SK-N-MC (cell line): ENCODE measurements around the gene CFDP1.
"Not testable (repeated sequence)": the region's sequence is repeated elsewhere in the genome, so short reads cannot be mapped to it uniquely, and the experiment has no call there.

Experiments
- DNase-seq: peaks from one replicate; pipeline ENCODE4 v3.0.0-alpha.2; 2011; ENCODE audit warnings: low read depth, low spot score
- H3K27ac ChIP-seq: fragments of 200-600 bp; sonication (generic); 2 replicates; pipeline ENCODE4 v1.5.1; 2016; ENCODE audit warnings: mixed run types
- H3K36me3 ChIP-seq: fragments of 200-600 bp; sonication (generic); 2 replicates; pipeline ENCODE4 v1.6.1; 2017; ENCODE audit warnings: antibody characterized with exemption, low read length, mixed read lengths; ENCODE audit not compliant: insufficient read depth
- H3K4me3 ChIP-seq: fragments of 200-600 bp; sonication (generic); 2 replicates; pipeline ENCODE4 v1.5.1; 2016
- H3K9ac ChIP-seq: fragments of 200-600 bp; sonication (generic); 2 replicates; pipeline ENCODE4 v1.8.0; 2017; ENCODE audit warnings: mixed run types, mixed read lengths; ENCODE audit not compliant: insufficient read length
- H3K9me3 ChIP-seq: fragments of 200-600 bp; sonication (generic); 2 replicates; pipeline ENCODE4 v1.6.1; 2017; ENCODE audit warnings: low read depth, mild to moderate bottlenecking, antibody characterized with exemption, low read length, moderate library complexity, mixed read lengths
- EZH2 ChIP-seq: fragments of 200-600 bp; sonication (generic); IDR thresholded peaks from one replicate; pipeline ENCODE4 v1.6.1; 2017; ENCODE audit warnings: antibody characterized with exemption
- FOXP2 ChIP-seq: optimal IDR thresholded peaks from 2 replicates; pipeline ENCODE3; 2011; ENCODE audit warnings: mild to moderate bottlenecking, moderate library complexity; ENCODE audit not compliant: insufficient read depth; ENCODE audit errors: extremely low read length, control extremely low read depth
- POLR2AphosphoS5 ChIP-seq: IDR thresholded peaks from 2 replicates; pipeline ENCODE4 v1.6.1; 2012; ENCODE audit warnings: mild to moderate bottlenecking, low read depth, low read length, borderline replicate concordance

The CFDP1 gene

GRCh38 chr16:75460446-75460845, 27.1 kb upstream of the CFDP1 start:
- H3K36me3 ChIP-seq = no peaks in the 10 kb centered on the region
- no peak overlapping the region for H3K27ac ChIP-seq
- no peak overlapping the region for H3K4me3 ChIP-seq
- DNase-seq = no peak
- TF ChIP-seq EZH2 (no peak), FOXP2 (no peak), POLR2AphosphoS5 (no peak)
- H3K9ac ChIP-seq = no peak overlapping the region
- no peaks in the 10 kb centered on the region for H3K9me3 ChIP-seq

GRCh38 chr16:75459691-75460090, 26.4 kb upstream of the CFDP1 start:
- Histone ChIP-seq H3K36me3 (no peaks in the 10 kb centered on the region), H3K9ac (no peak overlapping the region), H3K9me3 (no peaks in the 10 kb centered on the region), H3K4me3 (no peak overlapping the region), H3K27ac (no peak overlapping the region)
- no peak for TF ChIP-seq EZH2
- no peak for TF ChIP-seq POLR2AphosphoS5
- no peak for TF ChIP-seq FOXP2
- no peak for DNase-seq

GRCh38 chr16:75458439-75458838, 25.1 kb upstream of the CFDP1 start:
- Histone ChIP-seq H3K4me3 (no peak overlapping the region), H3K36me3 (no peaks in the 10 kb centered on the region), H3K27ac (no peak overlapping the region), H3K9me3 (no peaks in the 10 kb centered on the region), H3K9ac (no peak overlapping the region)
- TF ChIP-seq EZH2 = no peak
- TF ChIP-seq POLR2AphosphoS5 = no peak
- no peak for TF ChIP-seq FOXP2
- no peak for DNase-seq

GRCh38 chr16:75458029-75458428, 24.7 kb upstream of the CFDP1 start:
- no peak overlapping the region for H3K9ac ChIP-seq

GRCh38 chr16:75457485-75458021, 24.2 kb upstream of the CFDP1 start:
- TF ChIP-seq POLR2AphosphoS5 (no peak), FOXP2 (no peak), EZH2 (no peak)
- DNase-seq = no peak
- H3K4me3 ChIP-seq = no peak overlapping the region
- no peak overlapping the region for H3K27ac ChIP-seq
- no peaks in the 10 kb centered on the region for H3K36me3 ChIP-seq
- H3K9me3 ChIP-seq = no peaks in the 10 kb centered on the region
- H3K9ac ChIP-seq = no peak overlapping the region

More at GRCh38 chr16:75458029-75458428, 24.7 kb upstream of the CFDP1 start:
- Histone ChIP-seq H3K4me3 (no peak overlapping the region), H3K9me3 (no peaks in the 10 kb centered on the region), H3K27ac (no peak overlapping the region), H3K36me3 (no peaks in the 10 kb centered on the region)
- TF ChIP-seq FOXP2 = no peak
- no peak for TF ChIP-seq POLR2AphosphoS5
- TF ChIP-seq EZH2 = no peak
- DNase-seq = no peak

- H3K9me3 ChIP-seq = no peaks in the 10 kb centered on the region
- no peak for DNase-seq
- H3K9ac ChIP-seq = no peak overlapping the region
- no peak overlapping the region for H3K27ac ChIP-seq
- no peak overlapping the region for H3K4me3 ChIP-seq
- TF ChIP-seq EZH2 (no peak), FOXP2 (no peak), POLR2AphosphoS5 (no peak)
- H3K36me3 ChIP-seq = no peaks in the 10 kb centered on the region
Measured at GRCh38 chr16:75456971-75457370, 23.7 kb upstream of the CFDP1 start.

GRCh38 chr16:75456486-75456885, 23.2 kb upstream of the CFDP1 start:
- not testable (repeated sequence) for H3K27ac ChIP-seq, H3K4me3 ChIP-seq, H3K9ac ChIP-seq, DNase-seq, H3K9me3 ChIP-seq, H3K36me3 ChIP-seq

GRCh38 chr16:75455677-75456076, 22.4 kb upstream of the CFDP1 start:
- Histone ChIP-seq H3K4me3 (no peak overlapping the region), H3K36me3 (no peaks in the 10 kb centered on the region), H3K27ac (no peak overlapping the region), H3K9ac (no peak overlapping the region), H3K9me3 (no peaks in the 10 kb centered on the region)
- no peak for DNase-seq
- TF ChIP-seq POLR2AphosphoS5 (no peak), FOXP2 (no peak), EZH2 (no peak)

- Histone ChIP-seq H3K9me3 (no peaks in the 10 kb centered on the region), H3K4me3 (no peak overlapping the region), H3K27ac (no peak overlapping the region), H3K36me3 (no peaks in the 10 kb centered on the region), H3K9ac (no peak overlapping the region)
- TF ChIP-seq POLR2AphosphoS5 (no peak), EZH2 (no peak), FOXP2 (no peak)
- no peak for DNase-seq
Measured at GRCh38 chr16:75452464-75453190, 19.3 kb upstream of the CFDP1 start.
